Upper lobe of left lung (tissue), 4 donors: ENCODE data around the gene NOL11.

Experiments
- CTCF ChIP-seq, 6 experiments: fragments of 450-650 bp in 4 of 6; fragments of 200-600 bp in 2 of 6; sonication (generic) in 2 of 6; IDR thresholded peaks; one replicate each; pipeline ENCODE4 v1.5.1; 2016 to 2019; ENCODE audit warnings: antibody characterized with exemption in 6 of 6
- EP300 ChIP-seq, 4 donors: sonication (generic); formaldehyde crosslinking; IDR thresholded peaks; one replicate each; pipeline ENCODE4 v1.5.1; 2017; ENCODE audit warnings: antibody characterized with exemption in 4 of 4, control low read depth in 2 of 4
- POLR2A ChIP-seq, 4 donors: fragments of 450-650 bp; IDR thresholded peaks; one replicate each; pipeline ENCODE4 v1.5.1; 2016 to 2017; ENCODE audit warnings: antibody characterized with exemption in 4 of 4, mild to moderate bottlenecking in 2 of 4

GRCh38 chr17:67742025-67742424, 24.3 kb downstream of the NOL11 start:
- no peak for TF ChIP-seq EP300 (IDR thresholded peaks at IDR 0.05)
- TF ChIP-seq CTCF (IDR thresholded peaks at IDR 0.05), result no peak
- TF ChIP-seq POLR2A (IDR thresholded peaks at IDR 0.05), result no peak
